ENCODE measurements around the gene ATCAY.

Gene ATCAY

DNA sequence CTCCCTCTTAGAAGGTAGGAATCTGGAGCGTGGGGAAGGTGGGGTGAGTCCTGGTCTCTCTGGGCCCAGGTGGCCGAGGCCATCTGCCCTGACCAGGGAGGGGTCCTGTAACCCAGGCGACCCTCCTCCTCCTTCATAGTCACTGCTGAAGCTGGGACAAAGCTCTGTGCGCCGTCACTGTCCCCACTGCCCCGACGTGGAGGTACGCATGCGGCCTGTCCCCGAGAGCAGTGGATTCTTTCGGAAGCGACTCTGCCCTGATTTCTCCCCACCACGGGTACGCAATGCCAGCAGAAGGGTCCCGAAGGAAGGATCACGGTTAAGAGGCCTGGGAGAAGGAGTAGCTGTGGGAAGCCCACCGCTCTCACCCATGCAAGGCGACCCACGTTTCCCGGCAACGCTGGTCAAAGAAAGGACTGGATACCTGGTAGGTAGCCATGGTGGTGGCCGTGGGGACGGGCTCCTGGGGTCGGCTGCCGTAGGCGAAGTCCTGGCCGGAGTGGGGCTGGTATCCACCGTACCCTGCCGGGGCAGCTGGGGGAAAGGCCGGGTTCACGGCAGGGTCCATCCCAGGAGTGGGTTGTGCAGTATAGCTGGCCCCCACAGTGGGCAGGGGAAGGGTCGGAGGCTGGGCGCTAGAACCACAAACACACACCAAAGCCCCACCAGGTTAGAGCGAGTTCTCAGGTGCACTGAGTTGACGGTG is 46.0 kb upstream of the ATCAY start:
- TF ChIP-seq YY1 (IDR thresholded peaks at IDR 0.05; ENCODE audit: low read depth) (no peak), RAD21 (IDR thresholded peaks at IDR 0.05; ENCODE audit: low read depth) (no peak), TAF1 (IDR thresholded peaks at IDR 0.05; ENCODE audit: low read depth) (no peak), EP300 (IDR thresholded peaks at IDR 0.05; ENCODE audit: borderline replicate concordance) (no peak)

DNA sequence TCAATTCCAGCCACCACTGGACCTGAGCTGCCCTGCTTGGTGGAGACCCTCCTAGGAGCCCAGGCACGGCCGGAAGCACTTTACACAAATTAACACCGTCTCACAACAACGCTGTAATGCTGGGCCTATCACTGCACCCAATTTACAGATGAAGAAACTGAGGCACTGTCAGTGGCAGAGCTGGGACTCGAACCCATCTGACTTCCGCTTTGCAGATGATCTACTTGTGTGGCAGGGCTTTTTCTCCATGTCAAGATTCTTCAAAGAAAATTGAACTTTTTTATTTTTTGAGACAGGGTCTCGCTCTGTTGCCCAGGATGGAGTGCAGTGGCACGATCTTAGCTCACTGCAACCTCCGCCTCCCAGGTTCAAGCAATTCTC is 45.4 kb upstream of the ATCAY start:
- TF ChIP-seq TCF12 (IDR thresholded peaks at IDR 0.05; ENCODE audit: low read depth), result no peak
- TF ChIP-seq EP300 (IDR thresholded peaks at IDR 0.05; ENCODE audit: borderline replicate concordance), result no peak
- TF ChIP-seq TEAD4 (IDR thresholded peaks at IDR 0.05), result no peak
- TF ChIP-seq EGR1 (IDR thresholded peaks at IDR 0.05), result no peak

- TF ChIP-seq TCF12 (IDR thresholded peaks at IDR 0.05; ENCODE audit: low read depth), result no peak
- TF ChIP-seq RAD21 (IDR thresholded peaks at IDR 0.05; ENCODE audit: low read depth), result no peak
- TF ChIP-seq CREB1 (IDR thresholded peaks at IDR 0.05; ENCODE audit: low read depth), result no peak
- no peak for TF ChIP-seq CEBPB (IDR thresholded peaks at IDR 0.05)
- TF ChIP-seq, protein P1, sequence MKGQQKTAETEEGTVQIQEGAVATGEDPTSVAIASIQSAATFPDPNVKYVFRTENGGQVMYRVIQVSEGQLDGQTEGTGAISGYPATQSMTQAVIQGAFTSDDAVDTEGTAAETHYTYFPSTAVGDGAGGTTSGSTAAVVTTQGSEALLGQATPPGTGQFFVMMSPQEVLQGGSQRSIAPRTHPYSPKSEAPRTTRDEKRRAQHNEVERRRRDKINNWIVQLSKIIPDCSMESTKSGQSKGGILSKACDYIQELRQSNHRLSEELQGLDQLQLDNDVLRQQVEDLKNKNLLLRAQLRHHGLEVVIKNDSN (IDR thresholded peaks at IDR 0.05), result no peak
- TF ChIP-seq, protein P2, sequence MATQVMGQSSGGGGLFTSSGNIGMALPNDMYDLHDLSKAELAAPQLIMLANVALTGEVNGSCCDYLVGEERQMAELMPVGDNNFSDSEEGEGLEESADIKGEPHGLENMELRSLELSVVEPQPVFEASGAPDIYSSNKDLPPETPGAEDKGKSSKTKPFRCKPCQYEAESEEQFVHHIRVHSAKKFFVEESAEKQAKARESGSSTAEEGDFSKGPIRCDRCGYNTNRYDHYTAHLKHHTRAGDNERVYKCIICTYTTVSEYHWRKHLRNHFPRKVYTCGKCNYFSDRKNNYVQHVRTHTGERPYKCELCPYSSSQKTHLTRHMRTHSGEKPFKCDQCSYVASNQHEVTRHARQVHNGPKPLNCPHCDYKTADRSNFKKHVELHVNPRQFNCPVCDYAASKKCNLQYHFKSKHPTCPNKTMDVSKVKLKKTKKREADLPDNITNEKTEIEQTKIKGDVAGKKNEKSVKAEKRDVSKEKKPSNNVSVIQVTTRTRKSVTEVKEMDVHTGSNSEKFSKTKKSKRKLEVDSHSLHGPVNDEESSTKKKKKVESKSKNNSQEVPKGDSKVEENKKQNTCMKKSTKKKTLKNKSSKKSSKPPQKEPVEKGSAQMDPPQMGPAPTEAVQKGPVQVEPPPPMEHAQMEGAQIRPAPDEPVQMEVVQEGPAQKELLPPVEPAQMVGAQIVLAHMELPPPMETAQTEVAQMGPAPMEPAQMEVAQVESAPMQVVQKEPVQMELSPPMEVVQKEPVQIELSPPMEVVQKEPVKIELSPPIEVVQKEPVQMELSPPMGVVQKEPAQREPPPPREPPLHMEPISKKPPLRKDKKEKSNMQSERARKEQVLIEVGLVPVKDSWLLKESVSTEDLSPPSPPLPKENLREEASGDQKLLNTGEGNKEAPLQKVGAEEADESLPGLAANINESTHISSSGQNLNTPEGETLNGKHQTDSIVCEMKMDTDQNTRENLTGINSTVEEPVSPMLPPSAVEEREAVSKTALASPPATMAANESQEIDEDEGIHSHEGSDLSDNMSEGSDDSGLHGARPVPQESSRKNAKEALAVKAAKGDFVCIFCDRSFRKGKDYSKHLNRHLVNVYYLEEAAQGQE (IDR thresholded peaks at IDR 0.05; ENCODE audit: low read depth), result no peak
- no peak for TF ChIP-seq TEAD4 (IDR thresholded peaks at IDR 0.05)
These were observed 43.6 kb upstream of the ATCAY start for GRCh38 chr19:3836887-3837286.

DNA sequence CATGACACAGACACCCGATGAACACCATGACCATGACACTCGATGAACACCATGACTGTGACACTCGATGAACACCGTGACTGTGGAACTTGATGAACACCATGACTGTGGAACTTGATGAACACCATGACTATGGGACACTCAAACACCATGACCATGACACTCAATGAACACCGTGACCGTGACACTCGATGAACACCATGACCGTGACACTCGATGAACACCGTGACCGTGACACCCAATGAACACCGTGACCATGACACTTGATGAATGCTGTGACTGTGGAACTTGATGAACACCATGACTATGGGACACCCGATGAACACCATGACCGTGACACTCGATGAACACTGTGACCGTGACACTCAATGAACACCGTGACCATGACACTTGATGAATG is 43.2 kb upstream of the ATCAY start:
- TF ChIP-seq EGR1 (IDR thresholded peaks at IDR 0.05) (no peak), FOXM1 (IDR thresholded peaks at IDR 0.05; ENCODE audit: borderline replicate concordance, low read depth) (no peak), CREB1 (IDR thresholded peaks at IDR 0.05; ENCODE audit: low read depth) (no peak), RAD21 (IDR thresholded peaks at IDR 0.05; ENCODE audit: low read depth) (no peak), CEBPB (IDR thresholded peaks at IDR 0.05) (no peak)

DNA sequence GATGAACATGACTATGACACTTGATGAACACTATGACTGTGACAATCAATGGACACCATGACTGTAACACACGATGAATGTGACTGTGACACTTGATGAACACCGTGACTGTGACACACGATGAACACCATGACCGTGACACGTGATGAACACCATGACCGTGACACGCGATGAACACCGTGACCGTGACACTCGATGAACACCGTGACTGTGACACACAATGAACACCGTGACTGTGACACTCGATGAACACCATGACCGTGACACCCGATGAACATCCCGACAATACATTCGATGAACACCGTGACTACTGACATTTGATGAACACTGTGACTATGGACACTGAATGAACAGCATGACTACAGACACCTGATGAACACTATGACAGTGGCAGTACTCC is 42.6 kb upstream of the ATCAY start:
- TF ChIP-seq CEBPB (IDR thresholded peaks at IDR 0.05), result no peak
- no peak for TF ChIP-seq YY1 (IDR thresholded peaks at IDR 0.05; ENCODE audit: low read depth)

DNA sequence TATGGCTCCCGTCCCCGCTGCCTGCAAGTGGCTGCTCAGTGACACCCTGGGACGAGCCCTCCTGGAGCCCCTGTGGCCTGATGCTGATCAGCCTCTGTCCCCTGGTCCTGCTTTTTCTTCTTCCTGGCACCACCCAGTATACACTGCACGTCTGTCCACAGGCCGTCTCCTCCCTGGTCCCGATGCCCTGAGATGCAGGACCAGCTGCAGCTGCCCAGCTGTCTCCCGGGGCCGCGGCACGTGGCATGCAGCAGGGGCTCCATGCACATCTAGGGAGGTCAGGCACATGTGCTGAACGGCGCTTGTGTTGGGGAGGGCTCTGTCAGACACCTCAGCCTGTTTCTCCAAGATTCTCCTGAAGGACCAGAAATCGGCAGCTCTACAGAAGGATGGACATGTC is 41.8 kb upstream of the ATCAY start:
- TF ChIP-seq RAD21 (IDR thresholded peaks at IDR 0.05; ENCODE audit: low read depth) (no peak), NFIC (IDR thresholded peaks at IDR 0.05) (no peak), YY1 (IDR thresholded peaks at IDR 0.05; ENCODE audit: low read depth) (no peak), EGR1 (IDR thresholded peaks at IDR 0.05) (no peak), TAF1 (IDR thresholded peaks at IDR 0.05; ENCODE audit: low read depth) (no peak), ZBTB7A (IDR thresholded peaks at IDR 0.05; ENCODE audit: low read depth) (no peak), CEBPB (IDR thresholded peaks at IDR 0.05) (no peak), CREB1 (IDR thresholded peaks at IDR 0.05; ENCODE audit: low read depth) (no peak), EP300 (IDR thresholded peaks at IDR 0.05; ENCODE audit: borderline replicate concordance) (no peak), TCF12 (IDR thresholded peaks at IDR 0.05; ENCODE audit: low read depth) (no peak), FOXM1 (IDR thresholded peaks at IDR 0.05; ENCODE audit: borderline replicate concordance, low read depth) (no peak), TEAD4 (IDR thresholded peaks at IDR 0.05) (no peak)
- TF ChIP-seq, protein P1 (IDR thresholded peaks at IDR 0.05), result no peak
- TF ChIP-seq, protein P2 (IDR thresholded peaks at IDR 0.05; ENCODE audit: low read depth), result no peak
- TF ChIP-seq, protein P3, sequence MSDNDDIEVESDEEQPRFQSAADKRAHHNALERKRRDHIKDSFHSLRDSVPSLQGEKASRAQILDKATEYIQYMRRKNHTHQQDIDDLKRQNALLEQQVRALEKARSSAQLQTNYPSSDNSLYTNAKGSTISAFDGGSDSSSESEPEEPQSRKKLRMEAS (IDR thresholded peaks at IDR 0.05), result no peak

- TF ChIP-seq, protein P2 (IDR thresholded peaks at IDR 0.05; ENCODE audit: low read depth), result no peak
- TF ChIP-seq YY1 (IDR thresholded peaks at IDR 0.05; ENCODE audit: low read depth) (no peak), ZBTB7A (IDR thresholded peaks at IDR 0.05; ENCODE audit: low read depth) (no peak), CEBPB (IDR thresholded peaks at IDR 0.05) (no peak), FOXM1 (IDR thresholded peaks at IDR 0.05; ENCODE audit: borderline replicate concordance, low read depth) (no peak), NFIC (IDR thresholded peaks at IDR 0.05) (no peak), EGR1 (IDR thresholded peaks at IDR 0.05) (no peak), TEAD4 (IDR thresholded peaks at IDR 0.05) (no peak), RAD21 (IDR thresholded peaks at IDR 0.05; ENCODE audit: low read depth) (no peak), TCF12 (IDR thresholded peaks at IDR 0.05; ENCODE audit: low read depth) (no peak), EP300 (IDR thresholded peaks at IDR 0.05; ENCODE audit: borderline replicate concordance) (no peak), CREB1 (IDR thresholded peaks at IDR 0.05; ENCODE audit: low read depth) (no peak), TAF1 (IDR thresholded peaks at IDR 0.05; ENCODE audit: low read depth) (no peak)
- TF ChIP-seq, protein P1 (IDR thresholded peaks at IDR 0.05), result no peak
- TF ChIP-seq, protein P3 (IDR thresholded peaks at IDR 0.05), result no peak
These were observed 40.5 kb upstream of the ATCAY start for GRCh38 chr19:3839941-3840340.
